BE2C (cell line): Measurements from ENCODE around the gene GPSM1.

Experiments used
- DNase-seq: peaks from one replicate; pipeline ENCODE4 v3.0.0-alpha.2; 2020
- H3K27me3 ChIP-seq: fragments of 250-450 bp; sonication (Bioruptor Pico); 2 replicates; pipeline ENCODE4 v1.5.1; 2020; ENCODE audit warnings: mild to moderate bottlenecking
- H3K36me3 ChIP-seq: fragments of 250-450 bp; sonication (Bioruptor Pico); 2 replicates; pipeline ENCODE4 v1.5.1; 2020; ENCODE audit warnings: mild to moderate bottlenecking
- H3K4me1 ChIP-seq: fragments of 250-450 bp; sonication (Bioruptor Pico); 2 replicates; pipeline ENCODE4 v1.5.1; 2020
- H3K4me3 ChIP-seq: 2 replicates; pipeline ENCODE4 v1.5.1; 2011; ENCODE audit warnings: low read depth, low read length
- H3K9me3 ChIP-seq: fragments of 250-450 bp; sonication (Bioruptor Pico); 2 replicates; pipeline ENCODE4 v1.5.1; 2020
- TF ChIP-seq, protein P1 (sequence below): IDR thresholded peaks from 2 replicates; pipeline ENCODE4 v1.5.1; 2012; ENCODE audit warnings: mild to moderate bottlenecking, low read depth, low read length

GPSM1 gene

DNA sequence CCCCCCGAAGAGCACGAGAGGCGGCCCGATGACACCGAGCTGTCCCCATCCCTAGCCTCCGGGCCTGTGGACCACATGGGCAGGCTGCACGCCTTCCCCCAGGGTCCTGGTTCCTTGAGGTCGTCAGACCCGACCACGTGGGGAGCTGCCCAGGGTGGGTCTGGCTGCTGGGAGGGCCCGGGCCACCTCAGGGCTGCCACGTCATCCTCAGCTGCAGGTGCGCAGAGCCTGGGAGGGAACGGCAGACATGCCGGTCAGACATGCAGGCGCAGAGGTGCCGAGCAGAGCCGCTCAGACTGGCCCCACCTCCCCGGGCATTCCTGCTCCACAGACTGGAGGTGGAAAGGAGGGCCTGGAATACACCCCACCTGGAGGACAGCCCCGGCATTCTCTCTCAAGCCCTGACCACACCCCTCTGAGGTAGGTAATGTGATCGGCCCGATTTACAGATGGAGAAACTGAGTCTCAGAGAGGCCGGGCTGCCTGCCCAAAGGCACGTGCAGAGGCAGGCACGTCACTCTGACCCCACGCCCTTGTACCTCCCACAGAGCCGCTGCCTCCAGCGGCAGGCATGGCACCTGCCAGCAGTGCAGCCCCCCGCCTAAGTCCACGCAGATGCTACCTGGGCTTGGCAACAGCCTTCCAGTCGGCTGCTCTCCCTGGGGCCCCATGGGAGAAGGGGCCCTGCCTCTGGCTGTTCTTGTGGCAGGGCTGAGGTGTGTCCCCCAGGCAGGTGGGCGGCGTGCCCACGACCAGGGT is 24.1 kb upstream of the GPSM1 start:
- H3K4me1 ChIP-seq = peaks cover 14% of the 10 kb centered on the region
- TF ChIP-seq, protein P1, sequence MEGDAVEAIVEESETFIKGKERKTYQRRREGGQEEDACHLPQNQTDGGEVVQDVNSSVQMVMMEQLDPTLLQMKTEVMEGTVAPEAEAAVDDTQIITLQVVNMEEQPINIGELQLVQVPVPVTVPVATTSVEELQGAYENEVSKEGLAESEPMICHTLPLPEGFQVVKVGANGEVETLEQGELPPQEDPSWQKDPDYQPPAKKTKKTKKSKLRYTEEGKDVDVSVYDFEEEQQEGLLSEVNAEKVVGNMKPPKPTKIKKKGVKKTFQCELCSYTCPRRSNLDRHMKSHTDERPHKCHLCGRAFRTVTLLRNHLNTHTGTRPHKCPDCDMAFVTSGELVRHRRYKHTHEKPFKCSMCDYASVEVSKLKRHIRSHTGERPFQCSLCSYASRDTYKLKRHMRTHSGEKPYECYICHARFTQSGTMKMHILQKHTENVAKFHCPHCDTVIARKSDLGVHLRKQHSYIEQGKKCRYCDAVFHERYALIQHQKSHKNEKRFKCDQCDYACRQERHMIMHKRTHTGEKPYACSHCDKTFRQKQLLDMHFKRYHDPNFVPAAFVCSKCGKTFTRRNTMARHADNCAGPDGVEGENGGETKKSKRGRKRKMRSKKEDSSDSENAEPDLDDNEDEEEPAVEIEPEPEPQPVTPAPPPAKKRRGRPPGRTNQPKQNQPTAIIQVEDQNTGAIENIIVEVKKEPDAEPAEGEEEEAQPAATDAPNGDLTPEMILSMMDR = no peak
- DNase-seq = no peak
- no peaks in the 10 kb centered on the region for H3K9me3 ChIP-seq
- no peaks in the 10 kb centered on the region for H3K27me3 ChIP-seq
- no peak overlapping the region for H3K4me3 ChIP-seq
- H3K36me3 ChIP-seq = no peaks in the 10 kb centered on the region

DNA sequence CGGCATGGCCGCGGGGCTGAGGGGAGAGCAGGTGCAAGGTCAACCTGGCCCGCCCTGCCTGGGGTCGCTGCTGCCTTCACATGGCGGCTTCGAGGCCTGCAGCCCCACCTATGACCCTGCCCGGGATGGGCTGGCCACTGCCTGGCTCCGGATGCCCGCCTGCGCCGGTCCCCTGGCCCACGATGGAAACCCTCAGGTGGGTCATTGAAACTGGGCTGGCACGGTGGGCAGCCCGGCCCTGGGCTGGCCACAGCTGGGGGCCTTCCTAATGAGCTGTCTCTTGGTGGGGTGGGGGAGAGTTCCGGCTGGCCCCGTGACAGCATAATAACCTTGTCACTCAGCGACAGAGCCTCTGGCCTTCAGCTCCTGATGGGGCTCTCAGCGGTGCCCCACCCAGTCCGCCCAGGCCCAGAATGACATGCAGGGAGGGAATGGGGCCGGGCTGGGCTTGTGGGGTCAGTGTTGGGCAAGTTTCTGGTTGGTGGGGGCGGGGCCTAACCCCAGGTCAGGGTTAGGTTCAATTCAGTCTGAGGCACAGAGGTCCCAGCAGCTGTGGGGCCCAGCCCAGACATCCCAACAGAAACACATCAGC is 23.4 kb upstream of the GPSM1 start, which contains the start of gene CCDC187:
Gene CCDC187 (minus strand): TSS at position 270 of the 592 bp plus-strand sequence. CDS start 264 bp downstream, at position 6.
- H3K4me3 ChIP-seq = no peak within 1 kb of the TSS
- peaks cover 14% of the 10 kb centered on the region for H3K4me1 ChIP-seq
- TF ChIP-seq, protein P1 = no peak
- no peaks in the 10 kb centered on the region for H3K36me3 ChIP-seq
- no peaks in the 10 kb centered on the region for H3K27me3 ChIP-seq
- no peak for DNase-seq
- H3K9me3 ChIP-seq = no peaks in the 10 kb centered on the region

DNA sequence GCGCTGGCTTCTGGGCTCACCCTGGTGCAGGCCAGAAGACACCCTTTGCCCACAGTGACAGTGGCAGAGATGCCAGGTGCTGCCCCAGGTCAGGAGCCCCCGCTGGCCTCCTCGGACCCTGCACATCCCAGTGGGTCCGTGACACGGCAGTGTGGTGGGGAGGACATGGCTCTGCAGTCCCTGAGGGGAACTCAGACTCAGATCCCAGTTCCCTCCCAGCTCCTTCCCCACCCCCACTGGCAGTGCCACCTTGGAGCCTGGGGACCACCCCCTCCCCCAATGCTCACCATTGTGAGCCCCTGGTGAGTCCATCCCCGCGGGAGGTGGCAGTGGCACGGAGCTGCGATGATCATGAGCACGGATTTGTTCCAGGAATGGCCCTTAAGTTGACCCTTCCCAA is 22.9 kb upstream of the GPSM1 start:
- no peaks in the 10 kb centered on the region for H3K27me3 ChIP-seq
- H3K36me3 ChIP-seq = no peaks in the 10 kb centered on the region
- TF ChIP-seq, protein P1 = no peak
- peaks cover 16% of the 10 kb centered on the region for H3K4me1 ChIP-seq
- H3K4me3 ChIP-seq = no peak overlapping the region
- no peak for DNase-seq
- H3K9me3 ChIP-seq = no peaks in the 10 kb centered on the region

DNA sequence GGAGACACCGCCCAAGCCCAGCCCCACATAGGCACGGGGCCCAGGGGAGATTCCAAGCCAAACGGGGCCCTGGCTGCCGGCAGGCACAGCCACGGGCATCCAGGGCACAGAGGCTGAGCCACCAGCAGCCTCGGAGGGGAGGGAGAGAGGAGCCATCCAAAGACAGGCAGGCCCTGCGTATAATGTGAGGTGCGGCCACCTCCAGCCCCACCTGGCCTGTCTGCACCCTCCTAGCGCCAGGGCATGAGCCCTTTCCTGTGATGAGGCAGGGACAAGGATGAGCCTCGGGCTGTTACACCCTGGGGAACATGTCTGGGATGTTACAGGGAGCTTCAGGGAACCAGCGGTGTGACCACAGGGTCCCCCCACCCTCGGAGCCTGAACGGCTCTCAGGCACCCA is 22.4 kb upstream of the GPSM1 start:
- no peaks in the 10 kb centered on the region for H3K36me3 ChIP-seq
- H3K9me3 ChIP-seq = no peaks in the 10 kb centered on the region
- H3K27me3 ChIP-seq = no peaks in the 10 kb centered on the region
- no peak for DNase-seq
- H3K4me3 ChIP-seq = no peak overlapping the region
- H3K4me1 ChIP-seq = peaks cover 16% of the 10 kb centered on the region
- TF ChIP-seq, protein P1 = no peak

DNA sequence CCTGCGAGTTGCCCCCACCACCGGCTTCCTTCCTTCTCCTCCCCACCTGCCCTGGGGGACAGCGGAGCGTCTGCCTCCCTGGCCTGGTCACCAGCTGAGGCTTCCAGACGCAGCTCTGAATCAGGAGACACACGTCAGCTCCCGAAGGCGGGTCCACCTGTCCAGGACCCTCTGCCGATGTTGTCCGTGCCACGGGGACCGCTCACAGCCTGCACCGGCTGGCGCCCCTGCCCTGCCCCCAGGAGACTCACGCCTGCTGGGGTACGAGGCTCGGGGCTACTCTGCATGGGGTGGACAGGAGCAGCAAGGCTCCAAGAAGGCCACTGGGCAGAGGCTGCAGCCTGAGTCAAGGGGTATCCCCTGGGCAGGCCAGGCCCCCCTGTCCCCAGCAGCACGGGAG is 21.5 kb upstream of the GPSM1 start:
- no peaks in the 10 kb centered on the region for H3K9me3 ChIP-seq
- H3K4me1 ChIP-seq = peaks cover 20% of the 10 kb centered on the region
- TF ChIP-seq, protein P1 = no peak
- DNase-seq = no peak
- no peaks in the 10 kb centered on the region for H3K27me3 ChIP-seq
- no peaks in the 10 kb centered on the region for H3K36me3 ChIP-seq
- no peak overlapping the region for H3K4me3 ChIP-seq
